ENCODE measurements around the gene APCDD1.

APCDD1 gene

GRCh38 chr18:10449396-10449795 lies 5.0 kb upstream of the APCDD1 start:
- TF ChIP-seq TCF4 (CRISPR knock-in tag; IDR thresholded peaks at IDR 0.05; ENCODE audit: borderline replicate concordance): no peak
- TF ChIP-seq ZFP3 (CRISPR knock-in tag; IDR thresholded peaks at IDR 0.05): no peak
- TF ChIP-seq CSRNP3 (CRISPR knock-in tag; IDR thresholded peaks at IDR 0.05): no peak
- TF ChIP-seq POU6F1 (CRISPR knock-in tag; IDR thresholded peaks at IDR 0.05; ENCODE audit: borderline replicate concordance, low read depth): no peak

GRCh38 chr18:10450986-10451385 lies 3.4 kb upstream of the APCDD1 start:
- ATAC-seq: no peak
- TF ChIP-seq ZFP30 (CRISPR knock-in tag; IDR thresholded peaks at IDR 0.05) (no peak), ZNF8 (CRISPR knock-in tag; IDR thresholded peaks at IDR 0.05) (no peak), SNAI2 (CRISPR knock-in tag; IDR thresholded peaks at IDR 0.05) (no peak), OSR1 (CRISPR knock-in tag; IDR thresholded peaks at IDR 0.05) (no peak), TSHZ2 (CRISPR knock-in tag; IDR thresholded peaks at IDR 0.05) (no peak), GLIS3 (CRISPR knock-in tag; IDR thresholded peaks at IDR 0.05) (no peak), ZC3H10 (CRISPR knock-in tag; IDR thresholded peaks at IDR 0.05) (no peak), POU6F1 (CRISPR knock-in tag; IDR thresholded peaks at IDR 0.05; ENCODE audit: borderline replicate concordance, low read depth) (no peak), TCF4 (CRISPR knock-in tag; IDR thresholded peaks at IDR 0.05; ENCODE audit: borderline replicate concordance) (no peak), CREB5 (CRISPR knock-in tag; IDR thresholded peaks at IDR 0.05; ENCODE audit: low read depth) (no peak), ZNF70 (CRISPR knock-in tag; IDR thresholded peaks at IDR 0.05) (no peak)

More at GRCh38 chr18:10449396-10449795, 5.0 kb upstream of the APCDD1 start:
- no peak for ATAC-seq

GRCh38 chr18:10453261-10453805 lies 1.1 kb upstream of the APCDD1 start:
- TF ChIP-seq ISL1 (CRISPR knock-in tag; IDR thresholded peaks at IDR 0.05) (no peak), PPARA (CRISPR knock-in tag; IDR thresholded peaks at IDR 0.05; ENCODE audit: borderline replicate concordance) (no peak), ZNF70 (CRISPR knock-in tag; IDR thresholded peaks at IDR 0.05) (no peak), BACH2 (CRISPR knock-in tag; IDR thresholded peaks at IDR 0.05; ENCODE audit: borderline replicate concordance) (no peak), ARNTL (CRISPR knock-in tag; IDR thresholded peaks at IDR 0.05; ENCODE audit: borderline replicate concordance, low read depth) (no peak), ZNF8 (CRISPR knock-in tag; IDR thresholded peaks at IDR 0.05) (no peak), ZFP3 (CRISPR knock-in tag; IDR thresholded peaks at IDR 0.05) (no peak), POU6F1 (CRISPR knock-in tag; IDR thresholded peaks at IDR 0.05; ENCODE audit: borderline replicate concordance, low read depth) (no peak), CSDC2 (CRISPR knock-in tag; IDR thresholded peaks at IDR 0.05) (no peak), TSHZ2 (CRISPR knock-in tag; IDR thresholded peaks at IDR 0.05) (no peak), ZFP30 (CRISPR knock-in tag; IDR thresholded peaks at IDR 0.05) (no peak), ZNF565 (CRISPR knock-in tag; conservative IDR thresholded peaks at IDR 0.05; ENCODE audit: low read depth) (no peak)
- no peak for ATAC-seq

Data from SK-N-SH treated with all-trans-retinoic acid at 6 μM for 48 hours (cell line).